Prostate gland (tissue), 2 donors: ENCODE data around the gene ARL13A.

Source experiments
- CTCF ChIP-seq, 4 experiments: fragments of 200-600 bp in 2 of 4; fragments of 450-650 bp in 2 of 4; sonication (generic) in 2 of 4; IDR thresholded peaks; 1 replicate in 3 of 4; 2 replicates in 1 of 4; pipeline ENCODE4 v1.5.1; 2016 to 2019; ENCODE audit warnings: antibody characterized with exemption in 4 of 4, mild to moderate bottlenecking in 2 of 4, moderate library complexity in 2 of 4
- POLR2AphosphoS5 ChIP-seq: sonication (generic); formaldehyde crosslinking; IDR thresholded peaks from one replicate; pipeline ENCODE4 v1.6.1; 2017; ENCODE audit warnings: antibody characterized with exemption

DNA sequence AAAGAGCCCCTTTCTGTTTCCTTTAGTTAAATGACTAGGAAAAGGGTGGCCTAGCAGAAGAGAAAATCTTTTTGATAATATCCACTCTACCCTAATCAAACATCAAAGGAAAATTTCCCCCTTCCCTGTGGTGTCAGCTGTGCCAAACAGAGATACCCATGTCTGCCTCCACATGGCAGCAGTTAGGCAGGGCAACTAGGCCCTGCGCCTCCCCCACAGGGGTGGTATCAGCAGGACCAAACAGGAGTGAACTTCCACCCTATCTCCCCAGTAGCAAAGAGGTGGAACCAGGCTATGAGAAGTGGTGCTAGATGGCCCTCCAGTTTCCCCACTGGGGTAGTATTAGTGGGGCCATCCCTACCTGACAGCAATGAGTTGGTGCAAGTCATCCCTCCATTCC, 21.0 kb upstream of the ARL13A start:
- no peak for TF ChIP-seq CTCF (IDR thresholded peaks at IDR 0.05)
- no peak for TF ChIP-seq POLR2AphosphoS5
